ENCODE measurements around the gene AAGAB. TPM values are rescaled to one million over a fixed set of nuclear protein-coding genes. Genes with fewer than 3 reads are reported as not detected.

Gene AAGAB
- total RNA-seq, 1 donor from 2014 or later, result 68.0 TPM

DNA sequence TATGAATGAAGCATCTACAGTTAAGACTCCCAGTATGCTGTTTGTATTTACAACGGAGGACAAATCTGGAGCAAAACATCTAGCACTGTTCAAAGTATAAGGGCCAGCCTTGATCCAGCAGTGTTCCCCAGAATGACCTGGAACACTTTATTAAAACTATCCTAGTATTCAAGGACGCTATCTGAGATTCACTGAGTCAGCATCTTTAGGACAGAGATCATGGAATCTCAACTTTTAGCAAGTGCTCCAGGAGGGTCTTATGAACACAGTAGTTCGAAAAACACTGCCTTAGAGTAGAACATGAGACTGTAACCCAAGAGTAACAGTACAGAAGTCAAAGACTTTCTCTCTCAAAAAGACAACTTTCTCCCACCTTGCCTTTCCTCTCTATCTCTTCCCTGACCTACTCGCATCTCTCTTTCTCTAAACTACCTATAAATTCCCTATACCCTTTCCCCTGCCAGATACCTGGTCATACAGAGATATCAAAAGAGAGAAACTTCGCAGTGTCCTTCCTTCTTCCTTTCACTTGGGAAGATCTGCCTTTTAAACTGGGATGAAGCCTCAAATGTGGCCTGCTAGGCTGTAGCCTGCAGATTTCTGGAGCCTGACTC lies 43.8 kb downstream of the AAGAB start:
- H4K20me1 ChIP-seq (ENCODE audit: low read depth), result no peaks in the 10 kb centered on the region
- H3K27me3 ChIP-seq, result no peaks in the 10 kb centered on the region
- H3F3A ChIP-seq (ENCODE audit: low read depth), result no peaks in the 10 kb centered on the region
- H3K4me3 Mint-ChIP-seq, result no peak overlapping the region
- H3K9me3 ChIP-seq (ENCODE audit: low read depth), result no peaks in the 10 kb centered on the region
- no peak for DNase-seq (ENCODE audit: low spot score)
- H3K4me1 Mint-ChIP-seq, result no peaks in the 10 kb centered on the region
- no peaks in the 10 kb centered on the region for H3K27me3 Mint-ChIP-seq (ENCODE audit: insufficient read depth, low read depth)
- H3K9ac ChIP-seq, result no peak overlapping the region
- peaks cover 6% of the 10 kb centered on the region for H3K36me3 Mint-ChIP-seq
- H3K27ac ChIP-seq, result peak overlapping the region; percentile 19
- no peaks in the 10 kb centered on the region for H3K4me1 ChIP-seq
- no peaks in the 10 kb centered on the region for H3K79me2 ChIP-seq (ENCODE audit: low read depth)
- H3K9me3 Mint-ChIP-seq, result no peaks in the 10 kb centered on the region
- no peak overlapping the region for H3K4me2 ChIP-seq
- no peak overlapping the region for H3K4me3 ChIP-seq
- no peak overlapping the region for H2AFZ ChIP-seq (replicated peaks)
- H3K36me3 ChIP-seq, result no peaks in the 10 kb centered on the region
- TF ChIP-seq CTCF (IDR thresholded peaks at IDR 0.05), result no peak
- TF ChIP-seq EZH2 (IDR thresholded peaks at IDR 0.05), result no peak
- no peak for TF ChIP-seq EZH2phosphoT487 (IDR thresholded peaks at IDR 0.05)
- no peak overlapping the region for H3K27ac Mint-ChIP-seq

DNA sequence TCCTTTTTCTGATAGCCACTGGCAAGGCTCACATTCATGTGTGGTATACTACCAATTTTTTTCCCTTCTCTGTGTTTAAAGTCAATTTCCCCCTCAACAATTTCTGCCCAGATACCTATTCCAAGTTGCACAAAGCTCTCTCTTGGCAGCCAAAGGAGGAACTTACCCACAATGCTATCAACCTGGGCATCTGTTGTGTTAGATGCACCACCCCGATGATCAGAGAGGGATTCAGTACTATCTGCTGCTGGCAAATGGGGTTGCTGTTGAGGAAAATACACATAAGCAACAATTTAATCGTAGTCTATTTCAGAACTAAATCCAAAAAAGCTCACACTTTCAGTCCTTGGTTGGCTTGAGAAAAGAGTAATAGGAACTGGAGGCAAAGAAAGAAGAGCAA lies 46.1 kb downstream of the AAGAB start:
- peaks cover 6% of the 10 kb centered on the region for H3K36me3 Mint-ChIP-seq
- H3K27me3 ChIP-seq, result no peaks in the 10 kb centered on the region
- H3K9me3 ChIP-seq (ENCODE audit: low read depth), result no peaks in the 10 kb centered on the region
- H2AFZ ChIP-seq (replicated peaks), result no peak overlapping the region
- H3K36me3 ChIP-seq, result no peaks in the 10 kb centered on the region
- H3K27ac Mint-ChIP-seq, result no peak overlapping the region
- no peak overlapping the region for H3K4me2 ChIP-seq
- H3K27me3 Mint-ChIP-seq (ENCODE audit: insufficient read depth, low read depth), result no peaks in the 10 kb centered on the region
- H3K27ac ChIP-seq, result no peak overlapping the region
- H3K9me3 Mint-ChIP-seq, result no peaks in the 10 kb centered on the region
- TF ChIP-seq EZH2 (IDR thresholded peaks at IDR 0.05) (no peak), CTCF (IDR thresholded peaks at IDR 0.05) (no peak), EZH2phosphoT487 (IDR thresholded peaks at IDR 0.05) (no peak)
- no peak overlapping the region for H3K4me3 Mint-ChIP-seq
- H3K4me3 ChIP-seq, result no peak overlapping the region
- H3K79me2 ChIP-seq (ENCODE audit: low read depth), result no peaks in the 10 kb centered on the region
- H3F3A ChIP-seq (ENCODE audit: low read depth), result no peaks in the 10 kb centered on the region
- no peak overlapping the region for H3K9ac ChIP-seq
- H3K4me1 ChIP-seq, result no peaks in the 10 kb centered on the region
- no peaks in the 10 kb centered on the region for H3K4me1 Mint-ChIP-seq
- no peak for DNase-seq (ENCODE audit: low spot score)
- no peaks in the 10 kb centered on the region for H4K20me1 ChIP-seq (ENCODE audit: low read depth)

GRCh38 chr15:67207555-67208207 lies 46.8 kb downstream of the AAGAB start:
- no peak overlapping the region for H3K27ac ChIP-seq
- H3F3A ChIP-seq (ENCODE audit: low read depth), result no peaks in the 10 kb centered on the region
- no peaks in the 10 kb centered on the region for H3K9me3 ChIP-seq (ENCODE audit: low read depth)
- no peaks in the 10 kb centered on the region for H3K4me1 ChIP-seq
- H3K79me2 ChIP-seq (ENCODE audit: low read depth), result no peaks in the 10 kb centered on the region
- TF ChIP-seq EZH2 (IDR thresholded peaks at IDR 0.05) (no peak), EZH2phosphoT487 (IDR thresholded peaks at IDR 0.05) (no peak), CTCF (IDR thresholded peaks at IDR 0.05) (no peak)
- H3K36me3 ChIP-seq, result no peaks in the 10 kb centered on the region
- Mint-ChIP-seq H3K27ac (no peak overlapping the region), H3K4me3 (no peak overlapping the region), H3K9me3 (no peaks in the 10 kb centered on the region), H3K27me3 (ENCODE audit: insufficient read depth, low read depth) (no peaks in the 10 kb centered on the region), H3K36me3 (peaks cover 7% of the 10 kb centered on the region), H3K4me1 (no peaks in the 10 kb centered on the region)
- no peak overlapping the region for H2AFZ ChIP-seq (replicated peaks)
- no peak overlapping the region for H3K9ac ChIP-seq
- no peaks in the 10 kb centered on the region for H4K20me1 ChIP-seq (ENCODE audit: low read depth)
- no peak overlapping the region for H3K4me2 ChIP-seq
- no peak for DNase-seq (ENCODE audit: low spot score)
- H3K27me3 ChIP-seq, result no peaks in the 10 kb centered on the region
- H3K4me3 ChIP-seq, result no peak overlapping the region
